IPS-20b (cell line): ENCODE results near the gene SV2B.

Source experiments
- H3K27ac ChIP-seq: one replicate; pipeline ENCODE4 v1.5.1; 2013; ENCODE audit warnings: low read length
- H3K27me3 ChIP-seq: 2 replicates; pipeline ENCODE4 v1.6.1; 2013; ENCODE audit warnings: mild to moderate bottlenecking, low read length, inconsistent platforms; ENCODE audit not compliant: insufficient read depth
- H3K36me3 ChIP-seq: 2 replicates; pipeline ENCODE4 v1.6.1; 2013; ENCODE audit warnings: low read depth, mild to moderate bottlenecking, inconsistent platforms, low read length, moderate library complexity; ENCODE audit not compliant: insufficient read depth
- H3K4me1 ChIP-seq: 2 replicates; pipeline ENCODE4 v1.6.1; 2013; ENCODE audit warnings: mild to moderate bottlenecking, control low read depth, inconsistent platforms, low read length, moderate library complexity; ENCODE audit not compliant: insufficient read depth
- H3K4me3 ChIP-seq: 2 replicates; pipeline ENCODE4 v1.5.1; 2013; ENCODE audit warnings: mild to moderate bottlenecking, low read length, inconsistent platforms
- H3K9ac ChIP-seq: 2 replicates; pipeline ENCODE4 v1.6.1; 2013; ENCODE audit warnings: low read depth, mild to moderate bottlenecking, inconsistent platforms, low read length, moderate library complexity
- H3K9me3 ChIP-seq: 2 replicates; pipeline ENCODE4 v1.6.1; 2013; ENCODE audit warnings: mild to moderate bottlenecking, low read depth, low read length, inconsistent platforms; ENCODE audit not compliant: insufficient read depth

SV2B gene

GRCh38 chr15:91263632-91264531 lies 163.8 kb downstream of the SV2B start:
- H3K27ac ChIP-seq: no peak overlapping the region
- no peaks in the 10 kb centered on the region for H3K27me3 ChIP-seq
- no peak overlapping the region for H3K9ac ChIP-seq

GRCh38 chr15:91264651-91265351 lies 164.7 kb downstream of the SV2B start:
- H3K9ac ChIP-seq: no peak overlapping the region
- H3K27ac ChIP-seq: no peak overlapping the region
- H3K4me3 ChIP-seq: no peak overlapping the region
- H3K4me1 ChIP-seq: no peaks in the 10 kb centered on the region; the same call in 1 of the 2 replicates
- H3K9me3 ChIP-seq: no peaks in the 10 kb centered on the region
- H3K36me3 ChIP-seq: no peaks in the 10 kb centered on the region
- H3K27me3 ChIP-seq: no peaks in the 10 kb centered on the region

More at GRCh38 chr15:91263632-91264531, 163.8 kb downstream of the SV2B start:
- Histone ChIP-seq H3K4me3 (no peak overlapping the region), H3K36me3 (no peaks in the 10 kb centered on the region), H3K9me3 (no peaks in the 10 kb centered on the region), H3K4me1 (no peaks in the 10 kb centered on the region; the same call in 1 of the 2 replicates)

GRCh38 chr15:91265416-91265940 lies 165.4 kb downstream of the SV2B start:
- Histone ChIP-seq H3K9ac (no peak overlapping the region), H3K4me1 (no peaks in the 10 kb centered on the region; the same call in 1 of the 2 replicates), H3K36me3 (no peaks in the 10 kb centered on the region)

GRCh38 chr15:91268510-91268909 lies 168.5 kb downstream of the SV2B start:
- Histone ChIP-seq H3K4me3 (no peak overlapping the region), H3K4me1 (no peaks in the 10 kb centered on the region; the same call in 1 of the 2 replicates), H3K9ac (no peak overlapping the region), H3K27ac (no peak overlapping the region), H3K27me3 (peaks cover 17% of the 10 kb centered on the region), H3K9me3 (no peaks in the 10 kb centered on the region), H3K36me3 (no peaks in the 10 kb centered on the region)

More at GRCh38 chr15:91265416-91265940, 165.4 kb downstream of the SV2B start:
- Histone ChIP-seq H3K4me3 (no peak overlapping the region), H3K27ac (no peak overlapping the region), H3K9me3 (no peaks in the 10 kb centered on the region), H3K27me3 (peaks cover 4% of the 10 kb centered on the region)

- Histone ChIP-seq H3K27ac (no peak overlapping the region), H3K4me3 (no peak overlapping the region), H3K36me3 (no peaks in the 10 kb centered on the region), H3K4me1 (no peaks in the 10 kb centered on the region), H3K27me3 (peaks cover 17% of the 10 kb centered on the region), H3K9me3 (peaks cover 3% of the 10 kb centered on the region; the same call in 1 of the 2 replicates), H3K9ac (no peak overlapping the region)
These were observed 170.7 kb downstream of the SV2B start for GRCh38 chr15:91270747-91271146.

GRCh38 chr15:91271565-91272153 lies 171.6 kb downstream of the SV2B start:
- Histone ChIP-seq H3K4me1 (no peaks in the 10 kb centered on the region), H3K36me3 (no peaks in the 10 kb centered on the region), H3K9ac (no peak overlapping the region), H3K27ac (no peak overlapping the region), H3K27me3 (peaks cover 17% of the 10 kb centered on the region), H3K4me3 (no peak overlapping the region), H3K9me3 (peaks cover 5% of the 10 kb centered on the region; the same call in 1 of the 2 replicates)

GRCh38 chr15:91275844-91276243 lies 175.8 kb downstream of the SV2B start:
- Histone ChIP-seq H3K9me3 (peaks cover 8% of the 10 kb centered on the region; the same call in 1 of the 2 replicates), H3K9ac (no peak overlapping the region), H3K4me1 (no peaks in the 10 kb centered on the region), H3K36me3 (no peaks in the 10 kb centered on the region), H3K27ac (no peak overlapping the region), H3K4me3 (no peak overlapping the region), H3K27me3 (peaks cover 9% of the 10 kb centered on the region)

GRCh38 chr15:91278951-91279350 lies 178.9 kb downstream of the SV2B start:
- no peak overlapping the region for H3K9ac ChIP-seq
- H3K27me3 ChIP-seq: no peaks in the 10 kb centered on the region
- H3K36me3 ChIP-seq: no peaks in the 10 kb centered on the region
- H3K27ac ChIP-seq: no peak overlapping the region
- no peak overlapping the region for H3K4me3 ChIP-seq
- H3K9me3 ChIP-seq: peaks cover 8% of the 10 kb centered on the region; the same call in 1 of the 2 replicates
- no peaks in the 10 kb centered on the region for H3K4me1 ChIP-seq

- H3K4me1 ChIP-seq: no peaks in the 10 kb centered on the region
These were observed 179.4 kb downstream of the SV2B start for GRCh38 chr15:91279486-91279885.

GRCh38 chr15:91281947-91282346 lies 181.9 kb downstream of the SV2B start:
- Histone ChIP-seq H3K27me3 (no peaks in the 10 kb centered on the region), H3K27ac (no peak overlapping the region), H3K4me3 (no peak overlapping the region), H3K9ac (no peak overlapping the region), H3K4me1 (no peaks in the 10 kb centered on the region), H3K36me3 (no peaks in the 10 kb centered on the region), H3K9me3 (0 out of 2 replicates have a peak, but pooled peaks cover 1% of the 10 kb centered on the region)

More at GRCh38 chr15:91279486-91279885, 179.4 kb downstream of the SV2B start:
- no peak overlapping the region for H3K9ac ChIP-seq
- no peaks in the 10 kb centered on the region for H3K27me3 ChIP-seq
- no peak overlapping the region for H3K27ac ChIP-seq
- H3K36me3 ChIP-seq: no peaks in the 10 kb centered on the region
- H3K9me3 ChIP-seq: peaks cover 8% of the 10 kb centered on the region; the same call in 1 of the 2 replicates
- no peak overlapping the region for H3K4me3 ChIP-seq

- Histone ChIP-seq H3K4me1 (no peaks in the 10 kb centered on the region), H3K36me3 (no peaks in the 10 kb centered on the region), H3K9me3 (no peaks in the 10 kb centered on the region), H3K9ac (no peak overlapping the region), H3K4me3 (no peak overlapping the region), H3K27me3 (no peaks in the 10 kb centered on the region), H3K27ac (no peak overlapping the region)
These were observed 182.4 kb downstream of the SV2B start for GRCh38 chr15:91282486-91282885.
